GM11168 (cell line): Measurements from ENCODE around the gene ZNF628.
"Not testable (repeated sequence)": the region's sequence is repeated elsewhere in the genome, so short reads cannot be mapped to it uniquely, and the experiment has no call there.

ENCODE experiments used
- in situ Hi-C: fragments of 300-500 bp; cut with MboI; formaldehyde crosslinking; loops from one replicate; pipeline ENCODE4 v1.12.0; 2022; ENCODE audit warnings: low sequenced_read_pairs; ENCODE audit not compliant: unreplicated experiment

ZNF628 gene

DNA sequence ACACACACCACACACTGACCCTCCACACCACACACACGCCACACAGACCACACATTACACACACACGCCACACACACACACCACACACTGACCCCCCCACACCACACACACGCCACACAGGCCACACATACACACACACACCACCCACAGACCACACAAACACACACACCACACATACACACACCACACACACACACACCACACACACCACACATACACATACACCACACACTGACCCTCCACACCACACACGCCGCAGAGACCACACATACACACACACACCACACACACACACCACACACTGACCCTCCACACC lies 28.3 kb upstream of the ZNF628 start:
- in situ Hi-C loops: not testable (repeated sequence)

DNA sequence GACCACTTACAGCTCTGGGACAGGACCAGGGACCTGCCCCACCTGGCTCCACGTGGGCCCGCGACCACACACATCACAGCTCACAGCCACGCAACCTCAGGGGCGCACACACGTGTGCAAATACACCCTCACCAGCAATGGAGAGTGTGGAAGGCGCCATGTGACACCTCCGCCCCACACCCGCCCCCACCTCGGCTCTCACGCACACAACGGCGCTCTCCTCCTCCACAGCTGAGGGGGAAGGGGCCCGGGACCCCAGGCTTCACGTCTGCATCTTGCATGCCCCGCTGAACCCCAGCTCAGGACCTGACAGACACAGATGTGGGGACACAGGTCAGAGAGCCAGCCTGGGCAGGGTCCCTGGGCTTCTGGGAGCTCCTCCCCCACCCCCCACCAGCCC lies 26.9 kb upstream of the ZNF628 start:
- in situ Hi-C loops: no loop called here

DNA sequence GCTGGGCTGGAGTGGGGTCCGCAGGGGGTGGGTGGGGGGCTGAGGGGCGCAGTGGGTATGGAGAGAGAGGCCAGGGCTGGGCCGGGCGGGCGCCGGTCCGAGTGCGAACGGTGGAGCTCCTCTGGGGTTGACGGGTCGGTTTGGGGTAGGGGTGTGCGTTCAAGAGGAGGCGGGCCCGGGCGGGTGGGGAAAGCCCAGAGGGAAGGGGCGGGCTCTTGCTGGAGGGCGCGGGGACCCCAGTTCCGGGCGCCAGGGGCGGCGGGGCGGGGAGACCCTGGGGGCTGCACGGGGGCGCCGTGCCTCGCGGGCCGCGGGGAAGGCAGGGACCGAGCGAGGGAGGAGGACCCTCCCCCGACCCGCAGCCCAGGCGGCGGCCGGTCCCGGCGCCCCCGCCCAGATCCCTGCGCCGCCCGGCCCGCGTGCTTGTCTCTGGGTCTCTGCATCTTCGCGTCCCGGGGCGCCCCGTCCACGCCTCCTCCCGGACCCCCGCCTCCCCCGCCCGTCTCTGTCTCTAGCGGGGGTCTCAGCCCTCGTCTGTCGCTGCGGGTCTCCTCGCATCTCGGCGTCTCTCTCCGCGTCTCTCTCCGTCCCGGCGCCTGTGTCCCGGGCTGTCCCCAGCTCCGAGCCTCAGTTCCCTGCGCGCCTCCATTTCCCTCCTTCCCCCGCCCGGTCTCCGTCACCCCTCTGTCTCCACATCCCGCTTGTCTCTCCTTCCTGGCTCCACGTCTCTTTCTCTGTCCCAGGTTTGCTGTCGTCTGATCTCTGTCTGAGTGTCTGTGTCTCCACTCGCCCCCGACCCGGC lies 25.1 kb upstream of the ZNF628 start:
- in situ Hi-C loops: no loop called here

DNA sequence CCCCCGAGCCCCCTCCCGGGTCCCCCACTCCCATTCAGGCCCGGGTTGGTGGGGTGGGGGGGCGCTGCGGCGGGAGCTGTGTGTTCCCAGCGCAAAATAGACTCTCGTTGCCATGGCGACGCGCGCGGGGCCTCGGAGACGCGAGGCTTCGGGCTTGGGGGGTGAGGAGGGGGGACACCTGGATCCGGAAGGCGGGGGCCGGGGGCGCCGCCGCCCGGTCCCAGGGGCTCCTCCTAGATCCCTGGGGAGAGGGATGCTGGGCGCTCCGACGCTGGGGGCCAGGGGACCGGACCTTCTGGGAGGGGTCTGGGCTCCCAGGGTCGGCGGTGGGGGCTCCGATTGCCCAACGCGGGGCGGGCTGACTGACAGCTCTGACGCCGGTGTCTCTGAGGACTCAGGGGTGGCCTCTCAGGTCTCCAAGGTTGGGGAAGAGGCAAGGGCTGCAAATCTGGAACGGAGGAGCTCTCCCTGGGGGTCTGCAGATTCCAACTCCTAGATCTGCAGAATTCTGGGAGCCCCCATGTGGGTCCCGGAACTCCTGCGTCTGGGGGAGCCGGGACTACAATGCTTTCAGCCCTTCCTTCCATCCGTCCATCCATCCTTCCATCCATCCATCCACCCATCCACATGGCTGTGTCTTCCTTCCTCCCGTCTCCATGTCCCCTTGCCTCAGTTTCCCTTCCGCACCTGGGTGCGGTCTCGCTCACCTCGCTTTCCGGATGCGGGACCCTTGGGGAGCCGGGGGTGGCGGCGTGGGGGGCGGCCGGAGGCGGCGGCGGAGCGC lies 24.3 kb upstream of the ZNF628 start:
- in situ Hi-C loops: no loop called here

DNA sequence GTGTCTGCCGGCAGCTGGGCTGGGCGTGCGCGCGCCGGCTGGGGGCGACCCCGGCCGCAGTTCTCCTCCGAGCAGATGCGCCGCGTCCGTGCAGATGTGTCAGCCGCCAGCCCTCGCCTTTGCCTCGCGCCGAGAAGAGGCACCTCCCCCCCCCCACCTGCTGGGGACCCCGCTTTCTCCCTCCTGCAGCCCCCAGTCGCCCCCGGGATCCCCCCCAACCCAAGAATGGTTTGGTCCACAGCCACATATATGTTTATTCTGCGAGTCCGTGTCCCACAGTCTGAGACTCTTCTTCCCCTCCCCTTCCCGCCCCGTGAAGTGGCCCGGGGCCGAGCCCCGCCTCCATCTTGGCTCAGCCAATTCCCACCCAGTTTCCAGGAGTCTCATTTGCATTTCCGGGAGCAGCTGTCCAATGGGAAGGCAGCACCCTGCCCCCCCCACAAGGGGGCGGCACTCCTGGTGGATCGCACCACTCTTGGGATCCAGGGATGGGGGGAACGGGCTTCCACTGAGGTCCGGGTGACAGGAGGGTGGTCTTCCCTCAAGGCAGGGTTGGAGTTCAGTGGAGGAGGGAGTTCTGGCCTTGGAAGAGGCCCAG lies 23.6 kb upstream of the ZNF628 start:
- in situ Hi-C loops: no loop called here

DNA sequence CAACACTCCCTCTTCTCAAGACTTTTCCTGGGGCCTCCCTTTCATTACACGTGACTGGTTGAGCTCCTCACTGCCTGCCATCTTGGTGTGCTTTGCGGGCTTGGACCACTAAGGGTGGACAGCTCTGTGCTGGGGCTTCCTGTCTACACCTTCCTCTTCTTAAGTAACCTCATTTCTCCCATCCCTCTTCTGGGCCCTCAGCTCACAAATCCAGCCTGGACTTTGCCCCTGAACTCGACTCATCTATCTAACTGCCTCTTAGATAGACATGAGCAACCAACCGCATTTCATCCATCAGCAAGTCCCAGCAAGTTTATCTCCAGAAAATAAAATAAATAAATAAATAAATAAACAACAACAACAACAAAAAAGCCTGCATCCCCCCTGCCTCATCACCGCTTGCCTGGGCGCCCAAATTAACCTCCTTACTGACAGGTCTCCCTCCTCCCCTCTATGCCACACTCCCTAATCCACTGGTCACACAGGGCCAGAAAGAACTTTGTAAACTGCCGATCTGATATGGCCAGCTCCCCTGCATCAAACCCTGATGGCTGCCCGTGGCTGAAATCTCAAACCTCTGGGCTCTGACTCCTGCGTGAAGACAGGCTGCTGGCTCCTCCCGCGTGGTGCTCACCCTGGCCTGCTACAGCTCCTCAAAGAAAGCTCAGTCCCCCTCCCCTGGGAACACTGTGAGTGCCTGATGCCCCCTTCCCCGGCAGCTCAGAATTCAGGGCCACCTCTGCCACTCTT lies 22.7 kb upstream of the ZNF628 start:
- in situ Hi-C loops: no loop called here

DNA sequence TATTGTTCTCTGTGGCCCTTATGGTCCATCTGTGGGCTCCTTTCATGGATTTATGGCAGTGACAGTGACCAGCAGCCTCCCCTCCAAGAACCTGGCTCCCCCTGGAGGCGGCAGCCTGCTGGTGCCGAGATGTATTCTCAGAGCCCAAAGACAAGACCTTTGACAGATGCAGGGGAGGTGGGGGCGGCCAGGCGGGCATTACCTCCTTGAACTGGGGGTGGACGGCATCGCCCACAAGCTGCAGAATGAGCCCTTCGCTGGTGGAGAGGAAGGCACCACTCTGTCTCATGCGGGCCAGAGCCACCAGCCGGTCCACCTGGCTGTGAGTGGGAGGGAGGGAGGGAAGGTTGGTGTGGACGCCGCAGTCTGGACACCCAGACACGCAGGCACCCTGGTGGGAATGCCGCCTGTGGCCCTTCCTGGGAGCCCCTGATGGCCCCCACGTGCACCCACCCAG lies 21.6 kb upstream of the ZNF628 start:
- in situ Hi-C loops: no loop called here

DNA sequence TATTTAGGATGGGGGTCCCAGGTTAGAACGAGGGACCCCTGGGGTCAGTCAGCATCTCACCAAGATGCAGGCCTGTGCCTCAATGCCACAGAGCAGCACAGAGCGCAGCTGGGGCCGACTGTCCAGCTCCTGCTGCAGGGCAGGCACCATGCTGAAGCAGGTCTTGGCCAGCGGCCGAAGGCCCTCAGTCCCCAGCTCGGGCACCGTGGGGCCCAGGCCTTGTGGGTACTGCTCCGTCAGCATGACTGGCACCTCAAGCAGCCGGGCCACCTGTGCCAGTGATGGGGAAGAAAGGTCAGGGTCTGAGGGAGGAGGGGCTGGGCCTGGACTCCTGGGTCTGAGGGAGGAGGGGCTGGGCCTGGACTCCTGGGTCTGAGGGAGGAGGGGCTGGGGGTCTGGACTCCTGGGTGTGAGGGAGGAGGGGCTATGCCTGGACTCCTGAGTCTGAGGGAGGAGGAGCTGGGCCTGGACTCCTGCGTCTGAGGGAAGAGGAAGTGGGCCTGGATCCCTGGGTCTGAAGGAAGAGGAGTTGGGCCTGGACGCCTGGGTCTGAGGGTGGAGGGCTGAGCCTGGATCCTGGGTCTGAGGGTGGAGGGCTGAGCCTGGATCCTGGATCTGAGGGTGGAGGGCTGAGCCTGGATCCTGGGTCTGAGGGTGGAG lies 20.7 kb upstream of the ZNF628 start:
- in situ Hi-C loops: no loop called here

DNA sequence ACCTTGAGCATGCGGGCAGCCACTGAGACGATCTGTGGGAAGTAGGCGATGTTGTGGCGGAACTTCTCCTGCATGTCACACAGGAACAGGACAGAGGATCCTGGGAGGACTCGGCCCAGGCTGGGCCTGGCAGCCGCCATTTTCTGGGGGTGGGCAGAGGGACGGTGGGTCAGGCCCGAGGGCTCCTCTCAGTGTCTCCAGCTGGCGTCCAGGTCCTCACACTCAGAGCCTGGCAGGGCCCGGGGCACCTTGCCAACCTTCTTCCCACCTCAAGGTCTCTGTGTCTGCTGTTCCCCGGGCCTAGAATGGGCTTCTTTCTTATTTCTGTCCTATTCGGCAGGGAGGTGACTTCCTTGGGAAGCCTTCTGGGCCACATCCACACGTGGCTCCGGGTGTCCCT lies 20.1 kb upstream of the ZNF628 start:
- in situ Hi-C loops: no loop called here

DNA sequence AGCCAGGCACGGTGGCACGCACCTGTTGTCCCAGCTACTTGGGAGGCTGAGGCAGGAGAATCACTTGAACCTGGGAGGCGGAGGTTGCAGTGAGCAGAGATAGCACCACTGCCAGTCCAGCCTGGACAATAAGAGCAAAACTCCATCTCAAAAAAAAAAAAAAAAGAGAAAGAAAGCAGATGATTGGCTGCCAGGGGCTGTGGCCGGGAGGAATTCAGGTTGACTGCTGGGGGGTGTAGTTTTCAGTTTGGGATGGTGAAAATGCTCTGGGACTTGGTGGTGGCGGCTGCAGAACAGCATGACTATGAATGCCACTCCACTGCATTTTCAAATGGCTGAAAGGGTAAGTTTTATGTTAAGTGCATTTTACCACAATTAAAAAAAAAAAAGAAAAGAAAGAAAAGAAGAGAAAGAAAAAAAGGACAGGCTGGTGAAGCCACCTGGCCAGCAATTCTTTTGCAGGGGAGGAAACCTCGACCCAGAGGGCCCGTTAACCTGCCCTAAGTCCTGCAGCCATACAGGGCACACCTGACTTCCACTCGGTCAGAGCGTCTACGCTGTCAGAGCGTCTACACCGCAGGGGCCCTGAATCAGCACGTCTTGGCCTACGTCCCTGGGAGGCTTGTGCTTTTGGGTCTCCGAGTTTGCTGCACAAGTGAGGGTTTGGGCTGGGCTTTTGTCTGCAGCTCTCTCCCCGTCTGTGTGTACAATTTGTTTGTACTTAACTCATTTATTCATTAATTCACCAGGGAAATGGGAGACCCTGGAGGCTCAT lies 18.5 kb upstream of the ZNF628 start:
- in situ Hi-C loops: no loop called here

DNA sequence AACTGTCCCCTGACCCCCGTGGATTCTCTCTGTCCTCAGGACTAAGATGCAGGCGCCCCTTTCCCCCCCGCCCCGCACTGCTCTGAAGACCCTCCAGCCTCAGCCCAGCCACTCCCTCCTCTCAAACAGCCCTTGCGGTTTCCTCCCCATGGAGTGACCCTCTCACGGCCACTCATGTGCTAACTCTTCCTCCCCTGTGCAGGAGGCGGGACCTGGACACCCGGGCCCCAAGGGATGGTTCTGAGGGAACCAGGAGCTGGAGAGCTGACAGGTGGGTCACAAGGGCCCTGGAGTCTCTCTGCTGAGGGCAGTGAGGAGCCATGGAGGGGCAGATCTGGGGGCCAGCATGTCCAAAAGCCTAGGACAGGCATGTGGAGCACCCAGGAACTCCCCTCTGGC lies 16.9 kb upstream of the ZNF628 start:
- in situ Hi-C loops: no loop called here

DNA sequence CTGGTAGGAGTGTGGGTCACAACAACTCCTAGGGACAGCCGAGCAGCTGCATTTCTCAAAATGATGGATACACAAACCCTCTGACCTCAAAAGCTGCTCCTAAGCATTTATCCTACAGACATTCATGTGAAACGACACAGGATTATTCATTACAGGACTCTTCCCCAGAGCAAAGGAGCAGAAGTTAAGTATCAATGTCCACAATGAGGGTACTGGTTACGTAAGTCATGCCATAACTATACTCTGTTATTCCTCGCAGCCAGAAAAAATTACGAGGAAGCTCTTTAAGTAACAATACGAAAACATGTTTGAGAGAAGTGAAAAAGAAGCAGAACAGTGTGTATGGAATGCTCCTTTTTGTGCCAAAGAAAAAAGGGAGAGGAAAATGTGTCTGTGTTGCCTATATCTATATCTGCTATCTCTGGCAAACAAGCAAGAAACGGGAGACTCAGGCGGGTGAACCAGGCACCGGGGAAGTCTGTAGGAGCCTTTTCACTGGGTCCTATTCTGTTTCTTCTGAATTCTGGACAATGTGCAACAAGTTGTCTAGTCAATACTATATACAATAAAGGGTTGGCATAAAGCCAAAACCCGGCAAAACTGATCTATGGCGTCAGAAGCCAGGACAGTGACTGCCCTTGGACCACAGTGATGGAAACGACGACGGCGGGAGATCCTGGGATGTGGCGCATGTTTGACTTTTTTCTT lies 16.3 kb upstream of the ZNF628 start:
- in situ Hi-C loops: no loop called here

DNA sequence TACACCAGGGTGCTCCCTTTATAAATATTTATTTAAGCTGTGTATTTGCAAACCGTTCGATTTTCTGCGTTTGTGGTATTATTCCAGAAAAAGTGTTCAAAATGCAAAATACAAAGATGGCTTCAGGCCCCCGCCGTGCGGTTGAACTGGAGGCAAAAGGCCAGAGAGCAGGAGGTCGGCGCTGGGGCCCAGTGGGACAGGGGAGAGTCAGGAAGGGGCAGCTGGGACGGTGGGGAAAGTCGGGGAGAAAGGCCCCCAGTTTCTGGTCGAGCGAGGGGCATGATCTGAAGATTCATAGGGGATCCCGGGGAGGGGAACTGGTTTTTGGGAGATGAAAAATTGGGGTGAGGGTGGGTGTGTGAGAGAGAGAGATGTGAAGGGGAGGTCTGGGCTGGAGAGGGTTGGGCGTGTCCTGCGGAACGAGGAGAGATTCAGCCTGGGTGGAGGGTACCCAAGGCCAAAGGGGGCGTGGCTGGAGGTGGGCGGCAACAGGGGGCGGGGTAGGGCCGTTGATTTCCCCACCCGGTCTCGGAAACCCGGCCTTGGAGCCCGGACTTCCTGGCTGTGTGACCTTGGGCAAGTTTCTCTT lies 15.7 kb upstream of the ZNF628 start:
- in situ Hi-C loops: no loop called here

DNA sequence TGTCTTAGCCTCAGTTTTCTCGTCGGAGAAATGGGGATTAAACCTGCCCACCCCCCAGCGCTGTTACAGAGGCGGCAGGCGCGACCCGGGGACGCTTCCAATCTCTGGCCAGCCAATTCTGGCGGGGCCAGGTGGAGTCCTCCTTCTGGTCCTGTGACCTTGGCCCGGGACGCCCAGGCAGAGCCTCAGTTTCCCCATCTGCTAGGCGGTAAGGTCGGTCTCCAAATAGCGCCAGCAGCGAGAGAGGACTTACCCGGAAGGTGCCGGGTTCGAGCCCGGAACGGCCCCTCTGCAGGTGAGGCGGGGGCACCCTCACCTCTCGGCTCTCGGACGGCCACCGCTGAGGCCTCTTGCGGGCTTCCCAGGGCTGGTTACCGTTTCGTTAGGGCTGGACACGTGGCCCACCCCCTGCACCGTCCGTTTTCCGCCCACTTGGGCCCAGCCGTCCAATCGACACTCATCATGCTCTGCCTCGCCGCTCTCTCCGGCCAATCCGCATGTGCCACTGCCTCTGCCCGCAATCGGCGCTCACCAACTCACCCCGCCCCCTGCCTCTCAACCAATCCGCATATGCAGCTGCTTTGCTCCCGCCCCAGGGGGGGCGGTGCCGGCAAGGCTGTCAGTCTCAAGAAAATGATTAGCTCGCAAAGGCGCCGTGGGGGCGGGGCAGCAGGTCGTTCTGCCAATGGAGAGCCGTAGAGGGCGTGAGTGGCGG lies 15.0 kb upstream of the ZNF628 start, which contains the start of gene ISOC2:
Gene ISOC2, minus strand, starts transcription at position 384 of the 715 bp plus-strand sequence. CDS start 5,156 bp downstream, outside the sequence.
- in situ Hi-C loops: no loop called here

DNA sequence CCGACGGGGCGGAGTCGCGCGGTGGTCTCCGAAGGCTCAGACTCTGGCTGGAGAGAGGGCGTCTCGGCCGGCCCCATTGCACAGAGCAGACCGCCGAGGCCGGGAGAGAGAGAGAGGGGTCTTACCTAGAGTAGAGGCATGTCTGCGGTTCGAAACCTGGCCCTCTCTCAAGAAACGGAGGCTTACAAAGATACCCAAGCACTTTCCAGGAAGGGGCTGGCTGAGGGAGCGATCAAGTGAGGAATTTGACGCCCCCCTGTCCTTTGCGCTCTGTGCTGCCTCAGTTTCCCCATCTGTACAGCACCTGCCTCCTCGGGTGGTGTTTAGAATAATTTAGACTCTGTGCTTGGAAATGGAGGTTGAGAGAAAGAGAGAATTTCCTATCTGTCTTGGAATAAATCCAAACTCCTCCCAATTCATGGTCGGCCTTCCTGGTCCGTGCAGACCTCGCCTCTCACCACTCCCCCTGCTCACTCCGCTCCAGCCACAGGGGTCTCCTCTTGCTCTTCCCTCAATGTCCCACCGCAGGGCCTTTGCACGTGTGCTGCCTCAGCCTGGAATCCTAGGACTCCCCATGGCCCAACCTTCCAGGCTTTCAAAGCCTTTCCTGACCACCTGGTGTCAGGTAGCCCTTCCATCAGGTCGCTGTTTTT lies 14.3 kb upstream of the ZNF628 start:
- in situ Hi-C loops: no loop called here

DNA sequence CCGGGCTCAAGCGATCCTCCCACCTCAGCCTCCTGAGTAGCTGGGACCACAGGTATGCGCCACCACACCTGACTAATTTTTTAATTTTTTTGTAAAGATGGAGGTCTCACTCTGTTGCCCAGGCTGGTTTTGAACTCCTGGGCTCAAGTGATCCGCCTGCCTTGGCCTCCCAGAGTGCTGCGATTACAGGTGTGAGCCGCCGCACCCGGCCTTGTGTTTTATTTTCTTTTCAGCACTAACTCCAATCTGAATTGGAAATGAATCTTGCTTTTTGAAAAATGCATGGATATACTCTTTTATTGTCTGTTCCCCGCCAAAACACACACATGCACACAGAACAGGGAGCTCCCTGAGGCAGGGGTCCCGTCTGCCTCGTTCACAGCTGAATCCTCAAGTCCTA lies 13.7 kb upstream of the ZNF628 start:
- in situ Hi-C loops: no loop called here

DNA sequence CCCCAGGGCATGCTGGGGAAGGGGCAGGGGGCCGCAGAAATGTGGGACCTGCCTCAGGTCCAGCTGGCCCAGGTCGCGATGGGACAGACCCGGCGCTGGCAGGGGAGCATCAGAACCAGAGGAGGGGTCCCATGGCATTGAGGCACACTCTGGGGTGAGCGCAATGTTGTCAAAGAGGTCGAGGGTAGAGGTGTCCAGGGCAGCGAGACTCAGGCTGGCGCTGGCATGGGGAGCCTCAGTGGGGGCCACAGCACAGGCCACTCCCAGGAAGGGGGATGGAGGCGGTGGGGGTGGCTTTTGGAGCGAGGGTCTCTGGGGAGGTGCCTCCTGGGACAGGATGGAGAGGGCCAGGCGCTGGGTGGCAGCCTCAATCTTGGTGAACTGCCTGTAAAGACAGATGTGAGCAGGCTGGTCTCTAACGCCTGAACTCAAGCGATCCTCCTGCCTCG lies 12.8 kb upstream of the ZNF628 start:
- in situ Hi-C loops: no loop called here
